ENCODE measurements around the gene UROC1.

GRCh38 chr3:126432361-126433104 is 85.0 kb downstream of the UROC1 start:
- TF ChIP-seq ZNF23 (CRISPR knock-in tag; IDR thresholded peaks at IDR 0.05) = no peak
- TF ChIP-seq TSC22D4 (tag; IDR thresholded peaks at IDR 0.05) = no peak
- TF ChIP-seq CBX2 (IDR thresholded peaks at IDR 0.05; ENCODE audit: insufficient read depth, low read length, poor library complexity, severe bottlenecking) = no peak
- no peak for TF ChIP-seq ZNF282 (CRISPR knock-in tag; IDR thresholded peaks at IDR 0.05)
- TF ChIP-seq SMAD3 (CRISPR knock-in tag; conservative IDR thresholded peaks at IDR 0.05) = no peak
- TF ChIP-seq EZH2 (IDR thresholded peaks at IDR 0.05; ENCODE audit: borderline replicate concordance, low read depth, low read length) = no peak
